Adrenal gland (tissue), 5 donors: ENCODE measurements around the gene MIER2.

Source experiments
- CTCF ChIP-seq, 6 experiments: fragments of 450-650 bp in 4 of 6; fragments of 200-600 bp in 2 of 6; sonication (generic) in 1 of 6; IDR thresholded peaks; 1 replicate in 5 of 6; 2 replicates in 1 of 6; pipeline versions ENCODE4 v1.5.1 to v1.8.0; 2016 to 2021; ENCODE audit warnings: antibody characterized with exemption in 6 of 6, mild to moderate bottlenecking in 2 of 6, moderate library complexity in 1 of 6
- POLR2A ChIP-seq, 2 donors: fragments of 450-650 bp; IDR thresholded peaks; one replicate each; pipeline ENCODE4 v1.6.1; 2017; ENCODE audit warnings: antibody characterized with exemption in 2 of 2, mild to moderate bottlenecking in 2 of 2, moderate library complexity in 1 of 2
- donor health status: DM: no; HTN: no; CAD: no.

DNA sequence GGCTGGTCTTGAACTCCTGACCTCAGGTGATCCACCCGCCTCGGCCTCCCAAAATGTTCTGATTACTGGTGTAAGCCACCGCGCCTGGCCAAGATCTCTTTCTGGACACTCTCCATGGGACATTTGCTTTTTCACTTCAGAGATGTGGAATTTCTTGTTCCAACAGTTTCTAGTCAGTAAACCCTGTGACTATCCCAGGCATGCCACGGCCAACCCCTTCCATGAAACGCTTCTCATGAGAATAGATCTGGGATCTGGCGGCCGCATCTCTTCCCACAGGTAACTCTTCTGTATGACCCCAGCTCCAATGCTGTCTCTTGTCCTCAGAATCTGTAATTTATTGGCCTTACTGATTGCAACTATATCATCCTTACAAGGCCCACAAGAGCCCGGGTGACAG, 69.6 kb downstream of the MIER2 start:
- TF ChIP-seq CTCF (IDR thresholded peaks at IDR 0.05) (no peak), POLR2A (IDR thresholded peaks at IDR 0.05) (no peak)
